CD14-positive monocyte (primary cell): Measurements from ENCODE around the gene PDE9A. TPM values are rescaled to one million over a fixed set of nuclear protein-coding genes. Genes with fewer than 3 reads are reported as not detected.
"Not testable (repeated sequence)": the region's sequence is repeated elsewhere in the genome, so short reads cannot be mapped to it uniquely, and the experiment has no call there.

Source experiments
- DNase-seq, 3 donors: peaks; one replicate each; pipeline ENCODE4 v3.0.0-alpha.2; 2011 to 2022
- H2AFZ ChIP-seq: 2 replicates; pipeline ENCODE4 v1.6.0; 2012; ENCODE audit warnings: mild to moderate bottlenecking, low read depth, low read length, inconsistent platforms; ENCODE audit not compliant: insufficient read depth, poor library complexity, severe bottlenecking
- H3K27ac ChIP-seq, 2 donors: 1 replicate in 1 of 2; 2 replicates in 1 of 2; pipeline ENCODE4 v1.5.1; 2012 to 2013; ENCODE audit warnings: low read length in 2 of 2, control low read depth in 1 of 2, inconsistent platforms in 1 of 2, low read depth in 1 of 2, mild to moderate bottlenecking in 1 of 2
- H3K27me3 ChIP-seq, 2 donors: one replicate each; pipeline versions ENCODE4 v1.6.0 to v1.6.1; 2011 to 2013; ENCODE audit warnings: low read length in 2 of 2; ENCODE audit not compliant: control insufficient read depth in 2 of 2, insufficient read depth in 2 of 2
- H3K36me3 ChIP-seq, 2 donors: replicated peaks in 1 of 2; 1 replicate in 1 of 2; 2 replicates in 1 of 2; pipeline versions ENCODE4 v1.5.1 to v1.6.1; 2012 to 2013; ENCODE audit warnings: low read length in 2 of 2, control low read depth in 1 of 2, inconsistent platforms in 1 of 2, mild to moderate bottlenecking in 1 of 2; ENCODE audit not compliant: insufficient read depth in 2 of 2, control insufficient read depth in 1 of 2
- H3K4me1 ChIP-seq, 2 donors: 1 replicate in 1 of 2; 2 replicates in 1 of 2; pipeline versions ENCODE4 v1.5.1 to v1.6.1; 2012 to 2013; ENCODE audit warnings: low read length in 2 of 2, control low read depth in 1 of 2, inconsistent platforms in 1 of 2, mild to moderate bottlenecking in 1 of 2, moderate library complexity in 1 of 2; ENCODE audit not compliant: insufficient read depth in 2 of 2, control insufficient read depth in 1 of 2
- H3K4me2 ChIP-seq: replicated peaks from 2 replicates; pipeline ENCODE3; 2012; ENCODE audit warnings: low read length, moderate library complexity, mild to moderate bottlenecking; ENCODE audit not compliant: poor library complexity, severe bottlenecking; ENCODE audit errors: extremely low read depth
- H3K4me3 ChIP-seq, 3 experiments: fragments of 200-600 bp in 1 of 3; sonication (generic) in 1 of 3; replicated peaks in 1 of 3; 1 replicate in 2 of 3; 2 replicates in 1 of 3; pipeline ENCODE4 v1.5.1; 2011 to 2013; ENCODE audit warnings: low read length in 3 of 3, mild to moderate bottlenecking in 3 of 3, control low read depth in 2 of 3, low read depth in 2 of 3, inconsistent platforms in 1 of 3, moderate library complexity in 1 of 3
- H3K79me2 ChIP-seq: 2 replicates; pipeline ENCODE4 v1.6.0; 2012; ENCODE audit warnings: mild to moderate bottlenecking, control low read depth, inconsistent platforms, low read length, moderate library complexity; ENCODE audit not compliant: insufficient read depth
- H3K9ac ChIP-seq: 2 replicates; pipeline ENCODE4 v1.6.0; 2017; ENCODE audit warnings: low read length, mild to moderate bottlenecking; ENCODE audit not compliant: insufficient read depth, poor library complexity, severe bottlenecking
- H3K9me3 ChIP-seq, 2 donors: replicated peaks in 1 of 2; 1 replicate in 1 of 2; 2 replicates in 1 of 2; pipeline versions ENCODE4 v1.5.1 to v1.6.1; 2012 to 2013; ENCODE audit warnings: low read length in 2 of 2, control low read depth in 1 of 2; ENCODE audit not compliant: control insufficient read depth in 1 of 2, insufficient read depth in 1 of 2
- H4K20me1 ChIP-seq: 2 replicates; pipeline ENCODE4 v1.6.0; 2012; ENCODE audit warnings: mild to moderate bottlenecking, low read length, control low read depth, moderate library complexity; ENCODE audit not compliant: insufficient read depth
- H3K27ac Mint-ChIP-seq, 7 donors: one replicate each; pipeline ENCODE4 v1.8.0; 2020; ENCODE audit warnings: mild to moderate bottlenecking in 7 of 7, mixed read lengths in 7 of 7, moderate library complexity in 6 of 7, inconsistent platforms in 2 of 7
- H3K27me3 Mint-ChIP-seq, 3 donors: one replicate each; pipeline ENCODE4 v1.8.0; 2021 to 2022; ENCODE audit warnings: low read depth in 3 of 3, mild to moderate bottlenecking in 3 of 3, mixed read lengths in 3 of 3, moderate library complexity in 3 of 3, inconsistent platforms in 1 of 3
- H3K36me3 Mint-ChIP-seq, 2 donors: one replicate each; pipeline ENCODE4 v1.8.0; 2020; ENCODE audit warnings: mixed read lengths in 2 of 2, inconsistent platforms in 1 of 2, mild to moderate bottlenecking in 1 of 2
- H3K4me1 Mint-ChIP-seq: one replicate; pipeline ENCODE4 v1.8.0; 2020; ENCODE audit warnings: mild to moderate bottlenecking, mixed read lengths
- H3K4me3 Mint-ChIP-seq, 2 donors: one replicate each; pipeline ENCODE4 v1.8.0; 2020; ENCODE audit warnings: mild to moderate bottlenecking in 2 of 2, mixed read lengths in 2 of 2, moderate library complexity in 1 of 2
- H3K9me3 Mint-ChIP-seq, 7 donors: one replicate each; pipeline ENCODE4 v1.8.0; 2020 to 2022; ENCODE audit warnings: mixed read lengths in 7 of 7, mild to moderate bottlenecking in 6 of 7, moderate library complexity in 6 of 7, inconsistent platforms in 2 of 7
- WGBS: methylation state at CpG from one replicate; pipeline ENCODE4 v1.1.5; 2013; ENCODE audit warnings: missing lambda C conversion rate; ENCODE audit not compliant: insufficient coverage; 5-methylcytosine and 5-hydroxymethylcytosine counted together
- intact Hi-C, 2 donors: fragments of 100-400 bp; cut with micrococcal nuclease; formaldehyde crosslinking; loops; one replicate each; pipeline versions ENCODE4 v1.15.0 to v1.15.1; 2023
- polyA plus RNA-seq, 3 donors: library from polyadenylated mRNA; depleted of rRNA in 1 of 3; unstranded in 2 of 3; stranded (reverse) in 1 of 3; fragments of 300-500 nt in 2 of 3; fragments of >200 nt in 1 of 3; fragmentation: Illumina TruSeq in 2 of 3; gene quantifications; 1 replicate in 2 of 3; 2 replicates in 1 of 3; pipeline ENCODE4 v1.2.3, GENCODE V29; 2012 to 2021
- TF ChIP-seq, protein P1 (sequence below): fragments of 200-600 bp; IDR thresholded peaks from one replicate; pipeline ENCODE4 v1.8.0; 2022; ENCODE audit warnings: antibody characterized with exemption, mild to moderate bottlenecking

The PDE9A gene
- polyA plus RNA-seq, 3 donors: 0.05 to 0.52 TPM; not detected in 1

DNA sequence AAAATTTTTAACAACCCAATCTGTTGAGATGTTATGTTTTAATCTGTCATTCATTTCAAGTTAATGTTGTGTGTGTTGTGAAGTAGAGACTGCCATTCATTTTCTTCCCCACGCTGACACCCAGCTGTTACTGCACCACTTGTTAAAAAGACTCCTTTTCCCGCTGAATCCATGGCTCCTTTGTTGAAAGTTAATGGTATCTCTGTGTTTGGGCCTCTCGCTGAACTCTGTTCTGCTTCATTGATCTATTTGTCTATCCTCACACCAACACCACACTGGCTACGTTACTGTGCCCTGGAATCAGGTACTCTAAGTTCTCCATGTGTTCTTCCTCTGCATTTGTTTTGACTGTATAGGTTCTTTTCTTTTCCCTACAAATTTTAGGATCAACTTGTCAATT lies 58.2 kb downstream of the PDE9A start:
- H3K4me1 ChIP-seq: no peaks in the 10 kb centered on the region
- H3K27ac ChIP-seq: no peak overlapping the region
- no peak for DNase-seq
- H2AFZ ChIP-seq: no peak overlapping the region
- Mint-ChIP-seq H3K4me3 (no peak overlapping the region), H3K27me3 (peaks cover 2 to 4% (median 3%) of the 10 kb centered on the region in 3 donors), H3K36me3 (no peaks in the 10 kb centered on the region), H3K4me1 (no peaks in the 10 kb centered on the region), H3K27ac (no peak overlapping the region), H3K9me3 (no peaks in the 10 kb centered on the region)
- H3K4me3 ChIP-seq: no peak overlapping the region
- no peaks in the 10 kb centered on the region for H3K79me2 ChIP-seq
- no peaks in the 10 kb centered on the region for H4K20me1 ChIP-seq
- H3K9me3 ChIP-seq: no peaks in the 10 kb centered on the region
- no peak overlapping the region for H3K9ac ChIP-seq
- WGBS: no CpG with 5 or more reads among the region's 4 CpGs
- H3K27me3 ChIP-seq: no peaks in the 10 kb centered on the region
- intact Hi-C loops: no loop called here
- no peaks in the 10 kb centered on the region for H3K36me3 ChIP-seq
- no peak overlapping the region for H3K4me2 ChIP-seq
- TF ChIP-seq, protein P1, sequence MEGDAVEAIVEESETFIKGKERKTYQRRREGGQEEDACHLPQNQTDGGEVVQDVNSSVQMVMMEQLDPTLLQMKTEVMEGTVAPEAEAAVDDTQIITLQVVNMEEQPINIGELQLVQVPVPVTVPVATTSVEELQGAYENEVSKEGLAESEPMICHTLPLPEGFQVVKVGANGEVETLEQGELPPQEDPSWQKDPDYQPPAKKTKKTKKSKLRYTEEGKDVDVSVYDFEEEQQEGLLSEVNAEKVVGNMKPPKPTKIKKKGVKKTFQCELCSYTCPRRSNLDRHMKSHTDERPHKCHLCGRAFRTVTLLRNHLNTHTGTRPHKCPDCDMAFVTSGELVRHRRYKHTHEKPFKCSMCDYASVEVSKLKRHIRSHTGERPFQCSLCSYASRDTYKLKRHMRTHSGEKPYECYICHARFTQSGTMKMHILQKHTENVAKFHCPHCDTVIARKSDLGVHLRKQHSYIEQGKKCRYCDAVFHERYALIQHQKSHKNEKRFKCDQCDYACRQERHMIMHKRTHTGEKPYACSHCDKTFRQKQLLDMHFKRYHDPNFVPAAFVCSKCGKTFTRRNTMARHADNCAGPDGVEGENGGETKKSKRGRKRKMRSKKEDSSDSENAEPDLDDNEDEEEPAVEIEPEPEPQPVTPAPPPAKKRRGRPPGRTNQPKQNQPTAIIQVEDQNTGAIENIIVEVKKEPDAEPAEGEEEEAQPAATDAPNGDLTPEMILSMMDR: no peak

DNA sequence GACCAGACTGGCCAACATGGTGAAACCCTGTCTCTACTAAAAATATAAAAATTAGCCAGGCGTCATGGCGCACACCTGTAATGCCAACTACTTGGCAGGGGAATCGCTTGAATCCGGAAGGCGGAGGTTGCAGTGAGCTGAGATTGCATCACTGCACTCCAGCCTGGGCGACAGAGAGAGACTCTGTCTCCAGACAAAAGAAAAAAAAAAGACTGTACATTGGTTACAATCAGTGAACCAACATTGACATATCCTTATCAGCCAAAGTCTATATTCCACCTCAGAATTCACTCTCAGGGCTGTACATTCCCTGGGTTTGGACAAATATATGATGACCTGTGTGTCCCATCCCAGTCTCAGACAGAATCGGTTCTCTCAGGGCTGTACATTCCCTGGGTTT lies 62.0 kb downstream of the PDE9A start:
- H4K20me1 ChIP-seq, H3K79me2 ChIP-seq, H3K27ac ChIP-seq, H3K27me3 ChIP-seq, H3K9ac ChIP-seq, H3K4me1 ChIP-seq, H3K27me3 Mint-ChIP-seq, H3K36me3 ChIP-seq, H3K9me3 Mint-ChIP-seq, H2AFZ ChIP-seq, H3K4me1 Mint-ChIP-seq, DNase-seq, H3K4me3 Mint-ChIP-seq, H3K4me2 ChIP-seq, H3K9me3 ChIP-seq, H3K4me3 ChIP-seq, intact Hi-C loops, H3K27ac Mint-ChIP-seq, H3K36me3 Mint-ChIP-seq: not testable (repeated sequence)
- WGBS: 100% methylated on average over 6 of the region's 7 CpGs
